HG03060 (cell line): ENCODE results near the gene HJV.

Source experiments
- ATAC-seq: cut with Tn5 transposase; IDR thresholded peaks from one replicate; pipeline ENCODE4 v1.9.1; 2021; ENCODE audit warnings: low read depth, moderate number of reproducible peaks; ENCODE audit not compliant: unreplicated experiment

The HJV gene

GRCh38 chr1:146022403-146023127, 1.0 kb upstream of the HJV start:
- ATAC-seq: no peak

GRCh38 chr1:146021050-146021445, 487 bp downstream of the HJV start:
- ATAC-seq: no peak

- no peak for ATAC-seq
These were observed 1.2 kb downstream of the HJV start for GRCh38 chr1:146020058-146021049.

GRCh38 chr1:146019231-146020057, 2.1 kb downstream of the HJV start:
- no peak for ATAC-seq

- ATAC-seq: no peak
These were observed 4.6 kb downstream of the HJV start for GRCh38 chr1:146016891-146017290.

GRCh38 chr1:146013559-146013922, 8.0 kb downstream of the HJV start:
- ATAC-seq: no peak

- ATAC-seq: no peak
These were observed 8.6 kb downstream of the HJV start for GRCh38 chr1:146012703-146013558.

- no peak for ATAC-seq
These were observed 11.3 kb downstream of the HJV start for GRCh38 chr1:146010126-146010738.

GRCh38 chr1:146007489-146008133, 13.9 kb downstream of the HJV start:
- ATAC-seq: no peak

GRCh38 chr1:146001709-146002108, 19.8 kb downstream of the HJV start:
- ATAC-seq: no peak

GRCh38 chr1:145999321-146000024, 22.1 kb downstream of the HJV start:
- ATAC-seq: no peak

- ATAC-seq: no peak
These were observed 23.9 kb downstream of the HJV start for GRCh38 chr1:145997718-145998023.

GRCh38 chr1:145997016-145997717, 24.4 kb downstream of the HJV start:
- ATAC-seq: no peak

GRCh38 chr1:145996433-145997015, 25.0 kb downstream of the HJV start, which contains the start of gene TXNIP:
Gene TXNIP (minus strand): TSS chr1:145996579. CDS start chr1:145996266, 313 bp downstream.
- peak; percentile 85 for ATAC-seq

- no peak for ATAC-seq
These were observed 25.5 kb downstream of the HJV start for GRCh38 chr1:145995964-145996432.

- no peak for ATAC-seq
These were observed 26.2 kb downstream of the HJV start for GRCh38 chr1:145995148-145995881.
